ENCODE results near the gene TSGA10IP.

DNA sequence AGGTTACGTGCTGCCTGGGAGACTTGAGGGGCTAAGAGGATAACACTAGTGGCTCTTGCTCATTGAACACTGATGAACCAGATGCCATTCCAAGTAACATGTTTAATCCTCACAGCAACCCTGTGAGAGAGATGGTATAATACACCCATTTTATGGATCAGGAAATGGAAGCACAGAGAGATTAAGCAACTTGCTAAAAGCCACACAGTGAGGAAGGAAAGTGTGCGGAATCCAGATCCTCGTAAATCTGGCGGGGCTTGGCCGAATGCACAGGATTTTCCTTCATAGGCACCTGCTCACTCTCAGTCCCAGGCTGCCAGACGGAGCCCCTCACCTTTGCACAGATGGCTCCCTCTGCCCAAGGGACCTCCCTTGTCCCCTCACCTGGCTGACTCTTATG lies 37.4 kb upstream of the TSGA10IP start:
- TF ChIP-seq, protein P1, sequence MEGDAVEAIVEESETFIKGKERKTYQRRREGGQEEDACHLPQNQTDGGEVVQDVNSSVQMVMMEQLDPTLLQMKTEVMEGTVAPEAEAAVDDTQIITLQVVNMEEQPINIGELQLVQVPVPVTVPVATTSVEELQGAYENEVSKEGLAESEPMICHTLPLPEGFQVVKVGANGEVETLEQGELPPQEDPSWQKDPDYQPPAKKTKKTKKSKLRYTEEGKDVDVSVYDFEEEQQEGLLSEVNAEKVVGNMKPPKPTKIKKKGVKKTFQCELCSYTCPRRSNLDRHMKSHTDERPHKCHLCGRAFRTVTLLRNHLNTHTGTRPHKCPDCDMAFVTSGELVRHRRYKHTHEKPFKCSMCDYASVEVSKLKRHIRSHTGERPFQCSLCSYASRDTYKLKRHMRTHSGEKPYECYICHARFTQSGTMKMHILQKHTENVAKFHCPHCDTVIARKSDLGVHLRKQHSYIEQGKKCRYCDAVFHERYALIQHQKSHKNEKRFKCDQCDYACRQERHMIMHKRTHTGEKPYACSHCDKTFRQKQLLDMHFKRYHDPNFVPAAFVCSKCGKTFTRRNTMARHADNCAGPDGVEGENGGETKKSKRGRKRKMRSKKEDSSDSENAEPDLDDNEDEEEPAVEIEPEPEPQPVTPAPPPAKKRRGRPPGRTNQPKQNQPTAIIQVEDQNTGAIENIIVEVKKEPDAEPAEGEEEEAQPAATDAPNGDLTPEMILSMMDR (IDR thresholded peaks at IDR 0.05; ENCODE audit: insufficient read depth, low read depth, low read length): no peak
- TF ChIP-seq EZH2 (IDR thresholded peaks at IDR 0.05; ENCODE audit: insufficient read depth, low read length): no peak

Measured in astrocyte (in vitro differentiated cells and primary cell).